ENCODE measurements around the gene CD8A.
"Not testable (repeated sequence)": the region's sequence is repeated elsewhere in the genome, so short reads cannot be mapped to it uniquely, and the experiment has no call there.

Gene CD8A

DNA sequence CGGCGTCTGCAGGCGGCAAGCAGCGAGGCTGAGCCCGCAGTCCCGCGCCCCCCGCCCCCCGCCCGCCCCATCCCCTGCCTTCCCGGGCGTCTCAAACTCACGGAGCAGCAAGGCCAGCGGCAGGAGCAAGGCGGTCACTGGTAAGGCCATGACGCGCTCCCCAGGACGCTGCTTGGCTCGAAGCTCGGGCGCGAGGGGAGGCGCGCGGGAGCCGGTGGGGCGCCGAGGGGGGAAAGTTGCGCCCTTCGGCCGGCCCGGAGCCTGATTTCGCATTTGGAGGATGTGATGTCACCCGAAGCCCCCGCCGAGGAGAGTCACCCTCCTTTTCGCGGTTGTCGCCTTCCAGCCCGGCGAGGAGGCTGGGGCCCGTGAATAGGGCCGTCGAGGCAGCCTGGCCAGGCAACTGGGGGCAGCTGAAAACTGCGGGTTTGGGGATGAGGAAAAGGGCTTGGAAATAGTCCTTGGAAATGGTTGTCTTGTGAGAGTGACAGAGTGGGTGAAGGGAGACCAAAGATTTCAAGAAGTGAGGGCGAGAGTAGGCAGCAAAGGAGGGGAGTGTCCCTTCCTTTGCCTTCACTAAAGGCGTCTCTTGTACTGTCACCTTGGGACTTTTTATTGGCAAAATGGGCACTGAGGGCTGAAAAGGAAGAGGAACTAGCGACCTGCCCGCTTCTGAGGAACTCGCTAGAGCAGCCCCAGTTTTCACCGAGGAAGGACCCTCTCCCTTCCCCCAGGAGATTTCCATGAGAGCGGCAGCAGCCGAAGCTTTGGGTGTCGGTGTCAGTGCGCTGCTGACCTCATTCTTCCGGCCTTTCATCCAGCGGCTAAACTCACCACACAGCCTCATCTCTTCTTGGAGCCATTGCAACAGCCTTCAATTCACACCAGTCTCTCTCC, at the start of gene CD8A:
Gene CD8A, minus strand, starts transcription at position 238 of the 897 bp plus-strand sequence. Its CDS starts 88 bp downstream, at position 150.
- DNase-seq, result no peak

DNA sequence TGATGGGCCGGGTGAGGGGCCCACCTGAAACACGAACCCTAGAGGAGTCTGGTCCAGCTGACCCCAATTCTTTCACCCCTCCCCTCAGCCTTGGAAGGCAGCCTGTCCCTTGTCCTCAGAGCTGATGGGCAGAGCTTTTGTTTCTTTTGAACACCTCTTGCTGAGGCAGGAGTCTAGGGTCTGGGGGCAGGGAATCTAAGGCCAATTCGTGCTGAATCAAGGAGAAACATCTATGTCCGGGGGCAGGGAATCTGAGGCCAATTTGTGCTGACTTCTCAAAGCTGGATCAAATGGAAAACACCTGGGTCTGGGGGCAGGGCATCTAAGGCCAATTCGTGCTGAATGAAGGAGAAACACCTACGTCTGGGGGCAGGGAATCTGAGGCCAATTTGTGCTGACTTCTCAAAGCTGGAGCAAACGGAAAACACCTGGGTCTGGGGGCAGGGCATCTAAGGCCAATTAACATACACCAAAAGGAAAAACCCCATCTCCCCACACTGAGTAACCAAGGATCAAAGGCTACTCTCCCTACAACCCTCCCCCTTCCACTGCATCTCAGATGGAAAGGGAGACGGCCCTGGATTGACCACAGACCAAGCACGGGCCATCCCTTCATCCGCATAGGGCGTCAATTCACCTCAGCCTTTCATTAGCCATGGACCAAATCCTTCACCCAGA, 49.3 kb upstream of the CD8A start:
- not testable (repeated sequence) for DNase-seq

GRCh38 chr2:86839455-86839854, 48.7 kb upstream of the CD8A start:
- not testable (repeated sequence) for DNase-seq

DNA sequence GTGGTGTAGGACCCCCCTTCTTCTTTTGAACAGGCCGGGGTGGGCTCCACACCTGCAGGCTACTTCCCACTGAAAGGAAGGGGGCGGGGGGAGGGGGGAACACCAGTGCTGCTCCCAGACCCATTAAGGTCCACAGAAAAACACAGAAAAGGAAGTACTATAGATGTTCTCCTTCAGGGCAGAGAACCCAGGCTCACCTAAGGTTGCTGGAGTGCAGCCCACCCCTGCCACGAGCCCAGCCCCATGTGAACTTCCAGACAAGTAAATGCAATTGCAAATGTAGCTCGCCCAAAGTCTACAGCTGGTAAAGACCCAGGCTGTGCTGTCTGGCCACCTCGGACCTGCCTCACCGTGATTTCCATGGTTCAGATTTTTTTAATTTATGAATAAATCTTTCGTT, 47.0 kb upstream of the CD8A start:
- DNase-seq, result not testable (repeated sequence)

- not testable (repeated sequence) for DNase-seq
These were observed 46.4 kb upstream of the CD8A start for GRCh38 chr2:86836915-86837695.

DNA sequence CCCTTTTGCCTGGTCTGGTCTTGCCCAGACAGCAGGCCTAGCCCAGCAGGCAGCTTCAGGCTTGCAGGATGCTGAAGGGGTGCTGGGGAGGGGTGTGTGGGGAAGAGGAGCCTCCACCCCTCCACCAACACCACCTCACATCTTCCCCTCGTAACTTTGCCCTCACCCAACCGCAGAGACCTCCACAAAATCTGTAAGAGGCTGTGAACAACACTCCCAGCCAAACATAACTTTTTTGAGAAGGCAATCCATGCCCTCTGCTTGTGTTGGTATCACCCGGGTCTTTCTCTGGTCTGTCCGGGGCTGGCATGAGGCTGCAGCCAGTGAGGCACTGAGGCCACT, 44.8 kb upstream of the CD8A start:
- not testable (repeated sequence) for DNase-seq

DNA sequence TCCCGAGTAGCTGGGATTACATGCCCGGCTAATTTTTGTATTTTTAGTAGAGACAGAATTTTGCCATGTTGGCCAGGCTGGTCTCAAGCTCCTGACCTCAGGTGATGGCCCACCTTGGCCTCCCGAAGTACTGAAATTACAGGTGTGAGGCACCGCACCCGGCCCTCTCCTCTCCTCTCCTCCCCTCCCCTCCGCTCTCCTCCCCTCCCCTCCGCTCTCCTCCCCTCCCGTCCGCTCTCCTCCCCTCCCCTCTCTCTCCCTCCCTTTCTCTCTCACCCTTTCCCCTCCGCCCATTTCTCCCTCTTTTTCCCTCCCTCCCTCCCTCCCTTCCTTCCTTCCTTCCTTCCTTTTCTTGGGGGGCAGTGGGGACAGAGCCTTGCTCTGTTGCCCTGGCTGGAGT, 42.6 kb upstream of the CD8A start:
- no peak for DNase-seq

- no peak for DNase-seq
These were observed 41.8 kb upstream of the CD8A start for GRCh38 chr2:86832334-86833096.

- no peak for DNase-seq
These were observed 40.8 kb upstream of the CD8A start for GRCh38 chr2:86831537-86831936.

DNA sequence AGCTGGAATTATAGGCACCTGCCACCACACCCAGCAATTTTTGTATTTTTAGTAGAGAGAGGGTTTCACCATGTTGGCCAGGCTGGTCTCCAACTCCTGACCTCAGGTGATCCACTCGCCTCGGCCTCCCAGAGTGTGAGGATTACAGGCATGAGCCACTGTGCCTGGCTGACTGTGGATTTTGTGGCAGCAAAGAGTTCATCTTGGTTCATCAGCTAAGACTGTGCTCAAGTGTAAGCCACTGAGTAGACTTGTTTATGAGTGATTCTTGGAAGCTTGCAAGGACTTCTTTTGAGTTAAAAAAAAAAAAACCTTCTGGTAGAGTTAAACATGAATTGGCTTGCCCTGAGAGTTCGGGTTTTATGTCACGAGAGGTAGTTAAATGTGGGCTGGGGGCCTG, 36.2 kb upstream of the CD8A start:
- DNase-seq, result no peak

DNA sequence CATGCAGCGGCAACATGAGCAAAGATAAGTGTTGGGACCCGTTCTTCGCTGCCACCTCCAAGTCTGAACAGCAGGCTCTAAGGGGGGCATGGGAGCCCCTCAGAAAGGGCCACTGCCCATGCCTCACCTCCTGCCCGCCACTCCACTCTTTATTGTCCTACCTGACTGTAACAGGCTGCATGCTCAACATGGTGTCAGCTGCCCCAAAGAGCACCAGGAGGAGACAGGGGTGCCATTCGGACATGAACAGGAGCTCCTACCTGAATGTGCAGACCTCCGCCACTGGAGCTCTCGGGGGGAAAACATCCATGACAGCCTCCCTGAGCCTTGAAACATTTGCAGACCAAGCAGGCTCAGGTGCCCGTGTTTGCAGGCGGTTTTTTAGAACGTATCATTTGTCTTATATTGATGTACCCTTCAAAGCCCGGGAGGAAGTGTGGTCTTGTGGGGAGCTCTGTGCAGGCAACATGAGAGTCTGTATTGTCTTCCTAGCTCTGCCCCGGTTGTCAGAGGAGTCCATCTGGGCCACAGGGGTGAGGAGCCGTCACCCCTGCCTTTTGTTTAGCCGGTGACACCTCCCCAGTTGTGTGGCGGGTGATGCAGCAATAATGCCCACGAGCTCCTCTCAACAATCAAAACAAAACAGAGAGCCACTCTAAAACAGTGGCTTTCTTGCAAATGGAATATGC, 35.1 kb upstream of the CD8A start:
- no peak for DNase-seq

GRCh38 chr2:86825036-86825692, 34.5 kb upstream of the CD8A start:
- DNase-seq, result no peak

GRCh38 chr2:86822668-86823345, 32.1 kb upstream of the CD8A start:
- no peak for DNase-seq

DNA sequence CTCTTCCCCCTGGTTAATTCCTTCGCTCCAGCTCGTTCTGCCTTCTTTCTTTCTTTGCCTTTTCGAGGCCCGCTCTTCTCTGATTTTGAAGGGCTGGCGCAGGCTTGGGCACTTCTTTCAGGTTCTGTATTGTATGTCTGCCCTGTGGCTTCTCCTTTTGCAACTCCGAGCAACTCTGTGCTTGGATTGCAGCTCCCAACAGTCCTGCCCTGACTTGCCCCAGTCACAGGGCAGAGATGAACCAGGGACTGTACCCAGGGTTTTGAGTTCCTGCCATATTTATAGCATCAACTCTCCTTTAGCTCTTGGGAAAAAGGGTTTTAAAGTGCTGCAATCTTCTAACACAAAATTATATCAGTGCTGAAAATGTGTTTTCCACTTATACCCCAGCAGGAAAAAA, 31.1 kb upstream of the CD8A start:
- DNase-seq, result no peak

- no peak for DNase-seq
These were observed 30.6 kb upstream of the CD8A start for GRCh38 chr2:86821306-86821705.

- DNase-seq, result no peak
These were observed 28.2 kb upstream of the CD8A start for GRCh38 chr2:86818957-86819356.

DNA sequence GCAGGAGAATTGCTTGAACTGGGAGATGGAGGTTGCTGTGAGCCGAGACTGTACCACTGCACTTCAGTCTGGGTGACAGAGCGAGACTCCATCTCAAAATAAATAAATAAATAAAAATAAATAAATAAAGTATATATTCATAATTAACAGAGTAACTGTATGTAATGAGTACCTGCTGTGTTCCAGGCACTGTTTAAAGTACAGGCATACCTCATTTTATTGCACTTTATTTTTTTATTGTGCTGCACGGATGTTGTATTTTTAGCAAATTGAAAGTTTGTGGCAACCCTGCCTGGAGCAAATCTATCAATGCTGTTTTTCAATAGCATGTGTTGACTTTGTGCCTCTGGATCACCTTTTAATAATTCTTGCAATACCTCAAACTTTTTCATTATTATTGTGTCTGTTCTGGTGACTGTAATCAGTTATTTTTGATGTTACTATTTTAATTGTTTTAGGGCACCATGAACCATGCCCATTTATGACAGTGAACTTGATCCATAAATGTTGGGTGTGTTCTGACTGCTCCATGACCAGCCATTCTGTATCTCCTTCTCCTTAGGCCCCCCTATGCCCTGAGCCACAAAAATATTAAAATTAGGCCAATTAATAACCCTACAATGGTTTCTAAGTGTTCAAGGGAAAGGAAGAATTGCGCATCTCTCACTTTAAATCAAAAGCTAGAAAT, 27.5 kb upstream of the CD8A start:
- DNase-seq, result no peak

DNA sequence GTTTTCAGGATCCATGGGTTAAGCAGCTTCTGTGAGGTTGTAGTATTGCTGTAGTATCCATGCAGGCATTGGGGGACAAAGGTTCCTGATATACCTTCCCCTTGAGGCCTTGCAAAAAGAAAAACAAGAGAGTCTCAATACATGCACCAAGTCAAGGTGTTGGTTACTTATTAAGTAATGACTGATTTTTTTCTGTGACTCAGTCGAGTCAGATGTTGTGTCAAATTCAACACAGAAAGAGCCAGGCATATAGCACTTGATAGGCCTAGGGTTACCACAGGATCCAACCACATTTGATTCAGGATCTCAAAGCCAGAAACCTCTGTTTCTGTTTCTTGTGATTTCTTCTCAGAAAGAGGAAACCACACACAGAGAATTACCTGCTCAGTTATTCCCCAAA, 24.9 kb upstream of the CD8A start:
- no peak for DNase-seq

DNA sequence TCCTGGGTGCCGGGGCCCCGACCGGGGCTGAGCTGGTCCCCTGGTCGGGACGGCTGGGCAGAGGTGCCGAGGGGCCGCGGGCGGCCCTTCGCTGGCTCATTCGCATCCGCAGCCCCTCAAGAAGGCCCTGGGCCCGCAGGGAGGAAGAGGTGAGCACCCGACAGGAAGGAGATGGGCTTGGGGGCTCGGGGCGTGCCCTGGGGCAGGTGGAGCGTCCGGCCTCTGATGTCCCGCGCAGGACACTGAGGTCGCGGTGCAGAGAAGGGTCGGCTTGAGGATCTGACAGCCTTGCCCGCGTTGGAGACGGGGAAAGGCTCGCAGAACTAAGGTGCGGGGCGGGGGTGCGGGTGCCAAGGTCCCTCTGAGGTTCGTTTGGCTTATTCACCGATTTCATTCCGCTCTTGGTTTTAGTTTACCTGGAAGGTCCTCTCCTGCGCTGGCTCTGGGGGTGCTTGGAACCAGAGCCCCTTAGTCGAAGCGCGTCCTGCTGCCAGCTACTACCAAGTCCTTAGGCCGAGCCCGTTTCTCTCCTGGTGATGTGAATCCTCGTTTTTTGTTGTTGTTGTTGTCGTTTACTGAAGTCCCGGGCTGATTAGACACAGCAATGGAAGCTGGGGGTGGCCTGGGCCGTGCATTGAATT, 18.9 kb upstream of the CD8A start:
- no peak for DNase-seq
